ENCODE data around the gene PDIA4. TPM values are rescaled to one million over a fixed set of nuclear protein-coding genes. Genes with fewer than 3 reads are reported as not detected.

The PDIA4 gene
- total and polyA plus RNA-seq, 10 donors = 21.6 to 160 (median 84.6) TPM

DNA sequence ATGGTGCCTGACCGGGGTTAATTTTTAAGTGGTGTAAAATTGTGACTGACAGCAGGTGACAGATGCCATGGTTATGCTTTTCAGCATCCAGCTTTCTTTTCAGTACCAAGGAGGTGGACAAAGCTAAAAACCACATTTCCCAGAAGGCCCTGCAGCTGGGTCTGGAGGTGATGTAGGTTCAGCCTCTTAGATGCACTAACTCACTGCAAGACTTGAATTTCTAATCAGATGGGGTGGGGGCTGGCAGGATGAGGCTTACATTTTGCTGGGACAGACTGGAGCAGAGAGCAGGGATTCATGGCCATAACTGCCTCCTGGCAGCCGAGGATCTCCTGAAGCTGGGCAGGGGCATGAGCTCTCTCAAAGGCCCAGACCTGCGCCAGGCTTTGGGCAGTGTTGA is 52.4 kb downstream of the PDIA4 start:
- H3K9me3 ChIP-seq = peaks cover 0 to 3% (median 0%) of the 10 kb centered on the region in 8 donors
- no peak for TF ChIP-seq POLR2A (IDR thresholded peaks at IDR 0.05)
- TF ChIP-seq POLR2AphosphoS5 (IDR thresholded peaks at IDR 0.05) = no peak
- TF ChIP-seq, protein P1, sequence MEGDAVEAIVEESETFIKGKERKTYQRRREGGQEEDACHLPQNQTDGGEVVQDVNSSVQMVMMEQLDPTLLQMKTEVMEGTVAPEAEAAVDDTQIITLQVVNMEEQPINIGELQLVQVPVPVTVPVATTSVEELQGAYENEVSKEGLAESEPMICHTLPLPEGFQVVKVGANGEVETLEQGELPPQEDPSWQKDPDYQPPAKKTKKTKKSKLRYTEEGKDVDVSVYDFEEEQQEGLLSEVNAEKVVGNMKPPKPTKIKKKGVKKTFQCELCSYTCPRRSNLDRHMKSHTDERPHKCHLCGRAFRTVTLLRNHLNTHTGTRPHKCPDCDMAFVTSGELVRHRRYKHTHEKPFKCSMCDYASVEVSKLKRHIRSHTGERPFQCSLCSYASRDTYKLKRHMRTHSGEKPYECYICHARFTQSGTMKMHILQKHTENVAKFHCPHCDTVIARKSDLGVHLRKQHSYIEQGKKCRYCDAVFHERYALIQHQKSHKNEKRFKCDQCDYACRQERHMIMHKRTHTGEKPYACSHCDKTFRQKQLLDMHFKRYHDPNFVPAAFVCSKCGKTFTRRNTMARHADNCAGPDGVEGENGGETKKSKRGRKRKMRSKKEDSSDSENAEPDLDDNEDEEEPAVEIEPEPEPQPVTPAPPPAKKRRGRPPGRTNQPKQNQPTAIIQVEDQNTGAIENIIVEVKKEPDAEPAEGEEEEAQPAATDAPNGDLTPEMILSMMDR (IDR thresholded peaks at IDR 0.05 in 8 of 11, conservative IDR thresholded peaks at IDR 0.05 in 3 of 11) = no peak
- H3K4me3 ChIP-seq = no peak overlapping the region
- no peak overlapping the region for H3K27ac ChIP-seq
- peaks cover 0 to 4% (median 0%) of the 10 kb centered on the region in 7 donors for H3K27me3 ChIP-seq (replicated peaks in 1 of 7)
- intact Hi-C loops (cut with DNase I; ENCODE audit: low total_unique reads) = no loop called here
- peak; percentile 41 for DNase-seq
- WGBS, 5 donors = 58 to 95% (median 70%) methylated on average over 3 of the region's 3 CpGs
- H3K36me3 ChIP-seq = no peaks in the 10 kb centered on the region
- H3K4me1 ChIP-seq = no peaks in the 10 kb centered on the region

DNA sequence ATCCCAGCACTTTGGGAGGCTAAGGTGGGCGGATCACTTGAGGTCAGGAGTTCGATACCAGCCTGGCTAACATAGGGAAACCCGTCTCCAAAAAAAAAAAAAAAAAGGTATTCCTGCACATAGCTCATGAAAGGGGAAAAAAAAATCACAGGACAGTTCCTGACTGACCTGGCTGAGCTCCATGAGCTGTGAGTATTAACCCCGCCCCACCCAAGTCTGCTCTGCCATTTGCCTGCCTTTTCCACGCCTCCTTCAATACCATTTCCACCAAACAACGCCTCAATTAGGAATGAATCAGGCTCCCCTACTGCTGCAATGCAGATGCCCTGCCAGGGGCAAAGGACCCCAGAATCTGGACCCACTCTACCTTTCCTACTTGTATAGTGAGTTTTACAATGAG is 55.0 kb downstream of the PDIA4 start:
- intact Hi-C loops (cut with DNase I; ENCODE audit: low total_unique reads) = no loop called here
- Histone ChIP-seq H3K27ac (no peak overlapping the region), H3K27me3 (replicated peaks in 1 of 7) (peaks cover 0 to 3% (median 0%) of the 10 kb centered on the region in 7 donors), H3K9me3 (no peaks in the 10 kb centered on the region), H3K4me1 (no peaks in the 10 kb centered on the region), H3K36me3 (no peaks in the 10 kb centered on the region), H3K4me3 (no peak overlapping the region)
- WGBS, 5 donors = 83 to 89% (median 83%) methylated on average over 6 of the region's 6 CpGs
- DNase-seq = peak; percentile 5
- TF ChIP-seq, protein P1 (IDR thresholded peaks at IDR 0.05 in 8 of 11, conservative IDR thresholded peaks at IDR 0.05 in 3 of 11) = no peak
- no peak for TF ChIP-seq POLR2A (IDR thresholded peaks at IDR 0.05)

DNA sequence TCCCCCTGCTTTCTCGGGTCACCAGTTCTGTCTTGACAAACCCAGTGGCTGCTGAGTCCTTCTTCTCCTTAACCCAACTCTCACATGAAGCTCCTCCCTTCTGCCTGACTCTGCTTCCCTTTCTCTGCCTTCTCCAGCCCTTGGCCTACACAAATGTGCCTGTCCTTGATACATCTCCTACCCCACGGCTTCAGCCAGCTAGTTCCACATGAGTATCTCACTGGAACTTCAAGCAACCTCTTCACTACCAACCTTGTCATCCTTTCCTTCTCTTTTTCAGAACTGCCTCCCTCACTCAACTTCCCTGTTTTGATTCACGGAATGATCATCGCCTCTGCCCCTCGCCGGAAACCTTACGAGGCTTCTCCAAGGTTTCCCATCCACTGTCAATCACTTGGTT is 55.9 kb downstream of the PDIA4 start:
- peaks cover 0 to under 1% (median 0%) of the 10 kb centered on the region in 6 donors for H3K4me1 ChIP-seq
- DNase-seq = peak; percentile 29
- no peak overlapping the region for H3K4me3 ChIP-seq
- no peaks in the 10 kb centered on the region for H3K9me3 ChIP-seq
- no peaks in the 10 kb centered on the region for H3K36me3 ChIP-seq
- no peaks in the 10 kb centered on the region for H3K27me3 ChIP-seq (replicated peaks in 1 of 7)
- 37 to 47% (median 44%) methylated on average over 7 of the region's 7 CpGs for WGBS, 5 donors
- intact Hi-C loops (cut with DNase I; ENCODE audit: low total_unique reads) = no loop called here
- no peak for TF ChIP-seq POLR2AphosphoS5 (IDR thresholded peaks at IDR 0.05)
- TF ChIP-seq POLR2A (IDR thresholded peaks at IDR 0.05) = no peak
- TF ChIP-seq, protein P1 (IDR thresholded peaks at IDR 0.05 in 8 of 11, conservative IDR thresholded peaks at IDR 0.05 in 3 of 11) = no peak
- H3K27ac ChIP-seq = no peak overlapping the region

DNA sequence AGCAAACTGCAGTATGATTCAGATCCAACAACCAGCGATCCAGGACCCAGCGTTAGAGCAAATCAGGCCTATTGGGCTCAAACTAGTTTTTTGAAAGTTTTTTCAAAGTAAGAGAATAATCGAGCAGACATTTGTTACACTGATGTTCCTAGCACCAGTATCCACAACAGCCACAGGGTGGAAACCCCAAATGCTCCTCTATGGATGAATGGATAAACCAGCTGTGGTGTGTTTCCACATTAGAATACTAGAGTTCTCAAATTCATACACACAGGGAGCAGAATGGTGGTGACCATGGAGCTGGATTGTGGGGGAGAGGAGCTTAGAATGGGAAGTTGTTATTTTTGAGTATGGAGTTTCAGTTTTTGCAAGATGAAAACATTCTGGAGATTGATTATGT is 60.7 kb downstream of the PDIA4 start:
- H3K27ac ChIP-seq = no peak overlapping the region
- H3K4me1 ChIP-seq = peaks cover 6 to 37% (median 28%) of the 10 kb centered on the region in 6 donors
- intact Hi-C loops (cut with DNase I; ENCODE audit: low total_unique reads) = no loop called here
- WGBS, 5 donors = 84 to 90% (median 90%) methylated on average over 3 of the region's 3 CpGs
- H3K36me3 ChIP-seq = no peaks in the 10 kb centered on the region
- H3K4me3 ChIP-seq = no peak overlapping the region
- TF ChIP-seq POLR2A (IDR thresholded peaks at IDR 0.05) = no peak
- TF ChIP-seq POLR2AphosphoS5 (IDR thresholded peaks at IDR 0.05) = no peak
- TF ChIP-seq, protein P1 (IDR thresholded peaks at IDR 0.05 in 8 of 11, conservative IDR thresholded peaks at IDR 0.05 in 3 of 11) = no peak
- no peaks in the 10 kb centered on the region for H3K27me3 ChIP-seq (replicated peaks in 1 of 7)
- DNase-seq = no peak
- no peaks in the 10 kb centered on the region for H3K9me3 ChIP-seq
